HEK293 (cell line): ENCODE measurements around the gene BAZ2B.
A peak's percentile ranks its signal among the peaks of the same experiment; 100 is the strongest.

Source experiments
- CTCF ChIA-PET: fragments of 350-600 bp; formaldehyde crosslinking; extraction: SDS; loops from one replicate; lab custom pipeline; 2021; ENCODE audit warnings: antibody characterized with exemption; lab: Yijun Ruan, JAX
- POLR2A ChIA-PET: fragments of 300-600 bp; formaldehyde crosslinking; extraction: SDS; loops from one replicate; lab custom pipeline; 2020; ENCODE audit warnings: antibody characterized with exemption, inconsistent platforms; lab: Yijun Ruan, JAX
- H3K27ac ChIP-seq: fragments of 200-500 bp; sonication (Bioruptor generic); 2 replicates; pipeline ENCODE4 v1.5.1; 2014; ENCODE audit warnings: low read depth, low read length, control low read depth, inconsistent platforms; ENCODE audit errors: extremely low read depth
- H3K36me3 ChIP-seq, 2 experiments: fragments of 200-500 bp in 1 of 2; sonication (Bioruptor generic) in 1 of 2; 1 replicate in 1 of 2; 2 replicates in 1 of 2; pipeline ENCODE4 v1.5.1; 2014 to 2017; ENCODE audit warnings: inconsistent platforms in 2 of 2, low read length in 2 of 2; ENCODE audit not compliant: control insufficient read depth in 2 of 2, insufficient read depth in 1 of 2
- H3K4me1 ChIP-seq: fragments of 200-500 bp; sonication (Bioruptor generic); 2 replicates; pipeline ENCODE4 v1.5.1; 2014; ENCODE audit warnings: mild to moderate bottlenecking, low read length, inconsistent platforms; ENCODE audit not compliant: control insufficient read depth, insufficient read depth
- H3K4me3 ChIP-seq: 2 replicates; pipeline ENCODE4 v1.5.1; 2011; ENCODE audit warnings: low read depth, mild to moderate bottlenecking, control low read depth, low read length, moderate library complexity
- H3K9me3 ChIP-seq: fragments of 200-500 bp; sonication (Bioruptor generic); 2 replicates; pipeline ENCODE4 v1.5.1; 2014; ENCODE audit warnings: low read depth, low read length, inconsistent platforms; ENCODE audit not compliant: control insufficient read depth, insufficient read depth
- EGR2 ChIP-seq: fragments of 450-650 bp; formaldehyde crosslinking; IDR thresholded peaks from 2 replicates; pipeline ENCODE4 v1.5.1; 2016; ENCODE audit warnings: low read depth, missing biosample characterization, missing genetic modification characterization
- MEIS1 ChIP-seq: sonication (generic); formaldehyde crosslinking; IDR thresholded peaks from 2 replicates; pipeline ENCODE4 v1.8.1; 2022; ENCODE audit warnings: missing genetic modification reagents, mild to moderate bottlenecking, borderline replicate concordance
- REPIN1 ChIP-seq: fragments of 450-650 bp; formaldehyde crosslinking; IDR thresholded peaks from 2 replicates; pipeline ENCODE4 v1.5.1; 2017; ENCODE audit warnings: missing biosample characterization, missing genetic modification characterization, low read depth
- ZNF146 ChIP-seq: fragments of 450-650 bp; formaldehyde crosslinking; IDR thresholded peaks from 2 replicates; pipeline ENCODE4 v1.5.1; 2016; ENCODE audit warnings: missing biosample characterization, missing genetic modification characterization
- ZNF16 ChIP-seq: fragments of 450-650 bp; formaldehyde crosslinking; IDR thresholded peaks from 2 replicates; pipeline ENCODE4 v1.5.1; 2016; ENCODE audit warnings: low read depth, missing biosample characterization, missing genetic modification characterization
- ZNF169 ChIP-seq: fragments of 450-650 bp; formaldehyde crosslinking; IDR thresholded peaks from 2 replicates; pipeline ENCODE4 v1.5.1; 2016; ENCODE audit warnings: missing biosample characterization, missing genetic modification characterization
- ZNF175 ChIP-seq: fragments of 450-650 bp; formaldehyde crosslinking; IDR thresholded peaks from 2 replicates; pipeline ENCODE4 v1.5.1; 2016; ENCODE audit warnings: missing biosample characterization, missing genetic modification characterization
- ZNF2 ChIP-seq: fragments of 450-650 bp; formaldehyde crosslinking; IDR thresholded peaks from 2 replicates; pipeline ENCODE4 v1.5.1; 2016; ENCODE audit warnings: missing biosample characterization, missing genetic modification characterization
- ZNF202 ChIP-seq: fragments of 450-650 bp; formaldehyde crosslinking; IDR thresholded peaks from 2 replicates; pipeline ENCODE4 v1.5.1; 2016; ENCODE audit warnings: missing biosample characterization, missing genetic modification characterization, borderline replicate concordance
- ZNF23 ChIP-seq: fragments of 450-650 bp; formaldehyde crosslinking; IDR thresholded peaks from 2 replicates; pipeline ENCODE4 v1.5.1; 2016; ENCODE audit warnings: missing biosample characterization, missing genetic modification characterization, borderline replicate concordance
- ZNF248 ChIP-seq: fragments of 450-650 bp; formaldehyde crosslinking; IDR thresholded peaks from 2 replicates; pipeline ENCODE4 v1.5.1; 2017; ENCODE audit warnings: missing biosample characterization, missing genetic modification characterization
- ZNF549 ChIP-seq: fragments of 450-650 bp; IDR thresholded peaks from 2 replicates; pipeline ENCODE4 v1.5.1; 2018; ENCODE audit warnings: missing biosample characterization, missing genetic modification characterization, mild to moderate bottlenecking, inconsistent platforms, moderate library complexity
- ZNF558 ChIP-seq: fragments of 450-650 bp; formaldehyde crosslinking; IDR thresholded peaks from 2 replicates; pipeline ENCODE4 v1.5.1; 2016; ENCODE audit warnings: missing biosample characterization, missing genetic modification characterization
- ZNF560 ChIP-seq: fragments of 450-650 bp; formaldehyde crosslinking; IDR thresholded peaks from 2 replicates; pipeline ENCODE4 v1.5.1; 2017; ENCODE audit warnings: missing biosample characterization, missing genetic modification characterization, borderline replicate concordance
- ZNF658 ChIP-seq: fragments of 450-650 bp; formaldehyde crosslinking; IDR thresholded peaks from 2 replicates; pipeline ENCODE4; 2016; ENCODE audit warnings: missing biosample characterization, missing genetic modification characterization
- ZNF692 ChIP-seq: fragments of 450-650 bp; formaldehyde crosslinking; IDR thresholded peaks from 2 replicates; pipeline ENCODE4 v1.5.1; 2016; ENCODE audit warnings: missing biosample characterization, missing genetic modification characterization
- ZNF76 ChIP-seq: fragments of 450-650 bp; formaldehyde crosslinking; IDR thresholded peaks from 2 replicates; pipeline ENCODE4; 2016; ENCODE audit warnings: low read depth, missing biosample characterization, missing genetic modification characterization, borderline replicate concordance
- ZNF776 ChIP-seq: fragments of 450-650 bp; formaldehyde crosslinking; IDR thresholded peaks from 2 replicates; pipeline ENCODE4 v1.5.0; 2017; ENCODE audit warnings: missing biosample characterization, missing genetic modification characterization, borderline replicate concordance
- ZNF837 ChIP-seq: fragments of 450-650 bp; formaldehyde crosslinking; IDR thresholded peaks from 2 replicates; pipeline ENCODE4 v1.5.1; 2016; ENCODE audit warnings: missing biosample characterization, missing genetic modification characterization
- TF ChIP-seq, protein P1 (sequence below): fragments of 450-650 bp; formaldehyde crosslinking; IDR thresholded peaks from 2 replicates; pipeline ENCODE4 v1.5.1; 2016; ENCODE audit warnings: missing biosample characterization, missing genetic modification characterization, low read depth
- TF ChIP-seq, protein P2 (sequence below): fragments of 450-650 bp; formaldehyde crosslinking; IDR thresholded peaks from 2 replicates; pipeline ENCODE4 v1.5.1; 2017; ENCODE audit warnings: missing biosample characterization, missing genetic modification characterization

Gene BAZ2B

DNA sequence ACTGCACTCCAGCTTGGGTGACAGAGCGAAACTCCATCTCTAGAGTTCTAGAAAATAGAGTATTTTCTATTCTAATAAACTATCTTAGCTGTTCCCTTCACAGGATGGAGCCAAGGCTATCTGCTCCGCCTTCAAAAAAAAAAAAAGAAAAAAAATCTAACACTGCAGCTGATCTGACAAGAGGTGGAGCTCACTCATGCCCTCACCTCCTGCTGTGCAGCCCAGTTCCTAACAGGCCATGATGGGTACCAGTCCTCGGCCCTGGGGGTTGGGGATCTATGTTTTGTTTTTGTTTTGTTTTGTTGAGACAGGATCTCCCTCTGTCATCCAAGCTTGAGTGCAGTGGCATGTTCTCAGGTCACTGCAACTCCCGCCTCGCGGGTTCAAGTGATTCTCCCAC is 332.8 kb downstream of the BAZ2B start:
- Histone ChIP-seq H3K4me3 (no peak overlapping the region), H3K4me1 (peaks cover 6% of the 10 kb centered on the region; the same call in 1 of the 2 replicates), H3K27ac (no peak overlapping the region), H3K36me3 (peaks cover 0 to 21% of the 10 kb centered on the region in 2 experiments; a peak in 2 of 3 replicates), H3K9me3 (no peaks in the 10 kb centered on the region)
- ChIA-PET POLR2A (interaction anchor here (1.1 kb wide), 1 partner anchor 11 kb away, joined by 3 read pairs; no protein-coding TSS in a partner anchor), CTCF (interaction anchor here (0.6 kb wide), 1 partner anchor 1200 kb away, joined by 3 read pairs; no protein-coding TSS in a partner anchor)
- no peak for TF ChIP-seq ZNF248 (tag by site-specific recombination)
- peak; percentile 43; the same call in 1 of the 2 replicates for TF ChIP-seq ZNF549 (tag by site-specific recombination)
- TF ChIP-seq ZNF558 (tag by site-specific recombination) = no peak

DNA sequence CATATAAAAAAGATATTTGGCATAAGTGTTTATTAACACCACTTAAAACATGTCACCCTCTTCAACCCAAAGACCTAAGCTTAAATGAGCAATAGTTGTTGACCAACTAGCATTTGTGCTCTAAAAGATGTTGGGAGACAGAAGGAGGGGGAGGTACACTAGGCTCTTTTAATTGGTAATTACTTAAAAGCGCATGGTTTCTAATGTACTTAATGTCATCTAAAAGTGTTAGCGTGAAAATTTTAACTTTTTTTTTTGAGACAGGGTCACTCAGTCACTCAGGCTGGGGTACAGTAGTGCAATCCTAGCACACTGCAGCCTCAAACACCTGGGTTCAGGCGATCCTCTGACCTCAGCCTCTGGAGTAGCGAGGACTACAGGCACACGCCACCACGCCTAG is 335.3 kb downstream of the BAZ2B start:
- POLR2A ChIA-PET = no interaction called here
- Histone ChIP-seq H3K4me3 (no peak overlapping the region), H3K9me3 (no peaks in the 10 kb centered on the region), H3K4me1 (no peaks in the 10 kb centered on the region), H3K27ac (no peak overlapping the region), H3K36me3 (peaks cover 0 to 23% of the 10 kb centered on the region in 2 experiments; a peak in 2 of 3 replicates)
- no peak for TF ChIP-seq ZNF16 (tag by site-specific recombination)
- no peak for TF ChIP-seq ZNF169 (tag by site-specific recombination)
- no peak for TF ChIP-seq MEIS1 (CRISPR knock-in tag)
- TF ChIP-seq ZNF146 = no peak
- no peak for TF ChIP-seq ZNF658 (tag by site-specific recombination)
- TF ChIP-seq EGR2 (tag by site-specific recombination) = no peak
- no peak for TF ChIP-seq ZNF76 (tag by site-specific recombination)
- TF ChIP-seq ZNF560 = no peak
- CTCF ChIA-PET = no interaction called here

GRCh38 chr2:159279700-159280099 is 336.6 kb downstream of the BAZ2B start:
- Histone ChIP-seq H3K36me3 (peaks cover 0 to 23% of the 10 kb centered on the region in 2 experiments; a peak in 2 of 3 replicates), H3K27ac (no peak overlapping the region), H3K9me3 (no peaks in the 10 kb centered on the region), H3K4me1 (no peaks in the 10 kb centered on the region), H3K4me3 (no peak overlapping the region)
- no peak for TF ChIP-seq ZNF776 (tag by site-specific recombination)
- TF ChIP-seq, protein P1, sequence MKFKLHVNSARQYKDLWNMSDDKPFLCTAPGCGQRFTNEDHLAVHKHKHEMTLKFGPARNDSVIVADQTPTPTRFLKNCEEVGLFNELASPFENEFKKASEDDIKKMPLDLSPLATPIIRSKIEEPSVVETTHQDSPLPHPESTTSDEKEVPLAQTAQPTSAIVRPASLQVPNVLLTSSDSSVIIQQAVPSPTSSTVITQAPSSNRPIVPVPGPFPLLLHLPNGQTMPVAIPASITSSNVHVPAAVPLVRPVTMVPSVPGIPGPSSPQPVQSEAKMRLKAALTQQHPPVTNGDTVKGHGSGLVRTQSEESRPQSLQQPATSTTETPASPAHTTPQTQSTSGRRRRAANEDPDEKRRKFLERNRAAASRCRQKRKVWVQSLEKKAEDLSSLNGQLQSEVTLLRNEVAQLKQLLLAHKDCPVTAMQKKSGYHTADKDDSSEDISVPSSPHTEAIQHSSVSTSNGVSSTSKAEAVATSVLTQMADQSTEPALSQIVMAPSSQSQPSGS (tag by site-specific recombination) = no peak
- no peak for TF ChIP-seq ZNF23
- TF ChIP-seq ZNF202 = no peak
- TF ChIP-seq ZNF175 (tag by site-specific recombination) = no peak
- TF ChIP-seq ZNF692 = no peak
- TF ChIP-seq ZNF2 (tag by site-specific recombination) = no peak
- TF ChIP-seq, protein P2, sequence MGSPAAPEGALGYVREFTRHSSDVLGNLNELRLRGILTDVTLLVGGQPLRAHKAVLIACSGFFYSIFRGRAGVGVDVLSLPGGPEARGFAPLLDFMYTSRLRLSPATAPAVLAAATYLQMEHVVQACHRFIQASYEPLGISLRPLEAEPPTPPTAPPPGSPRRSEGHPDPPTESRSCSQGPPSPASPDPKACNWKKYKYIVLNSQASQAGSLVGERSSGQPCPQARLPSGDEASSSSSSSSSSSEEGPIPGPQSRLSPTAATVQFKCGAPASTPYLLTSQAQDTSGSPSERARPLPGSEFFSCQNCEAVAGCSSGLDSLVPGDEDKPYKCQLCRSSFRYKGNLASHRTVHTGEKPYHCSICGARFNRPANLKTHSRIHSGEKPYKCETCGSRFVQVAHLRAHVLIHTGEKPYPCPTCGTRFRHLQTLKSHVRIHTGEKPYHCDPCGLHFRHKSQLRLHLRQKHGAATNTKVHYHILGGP = no peak
- TF ChIP-seq ZNF837 = no peak
- TF ChIP-seq REPIN1 (tag by site-specific recombination) = no peak
- ChIA-PET CTCF (no interaction called here), POLR2A (no interaction called here)
